ENCODE data around the gene USP48. TPM values are rescaled to one million over a fixed set of nuclear protein-coding genes. Genes with fewer than 3 reads are reported as not detected.

The USP48 gene
- polyA plus RNA-seq, 2 donors = 14.4 to 18.4 TPM

DNA sequence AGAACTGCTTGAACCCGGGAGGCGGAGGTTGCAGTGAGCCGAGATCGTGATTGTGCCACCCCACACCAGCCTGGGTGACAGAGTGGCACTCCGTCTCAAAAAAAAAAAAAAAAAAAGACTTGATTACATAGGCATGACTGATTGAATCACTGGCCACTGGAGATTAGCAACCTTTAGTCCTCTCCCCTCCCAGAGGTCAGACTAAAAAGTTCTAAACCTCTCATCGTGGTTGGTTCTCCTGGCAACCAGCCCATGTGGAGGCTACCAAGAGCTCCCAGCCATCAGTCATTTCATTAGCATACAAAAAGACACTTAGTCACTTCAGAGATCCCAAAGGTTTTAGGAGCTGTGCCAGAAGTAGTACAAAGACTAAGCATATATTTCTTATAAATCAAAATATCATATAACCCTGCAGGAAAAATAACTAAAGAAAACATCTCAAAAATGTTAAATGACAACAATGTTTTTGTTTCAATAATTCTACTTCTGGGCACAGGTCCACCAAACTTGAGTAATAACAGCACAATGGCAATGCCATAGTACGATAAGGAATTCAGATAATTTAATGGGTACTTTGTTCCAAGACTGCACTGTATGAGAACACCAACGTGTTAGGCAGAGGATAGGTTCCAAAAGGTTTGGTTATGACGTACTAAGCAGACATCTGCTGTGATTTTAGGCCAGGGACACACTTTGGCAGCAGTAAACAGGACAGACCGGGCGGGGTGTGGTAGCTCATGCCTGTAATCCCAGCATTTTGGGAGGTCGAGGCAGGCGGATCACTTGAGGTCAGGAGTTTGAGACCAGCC is 18.1 kb downstream of the USP48 start:
- H3K27ac ChIP-seq (ENCODE audit: low read depth in 2 of 2, low read length in 1 of 2) = peak overlapping the region; percentile 15 to 66
- H3K27me3 ChIP-seq (ENCODE audit: control insufficient read depth in 1 of 2, insufficient read depth in 2 of 2, low read length in 2 of 2) = no peaks in the 10 kb centered on the region
- H3K9me3 ChIP-seq (ENCODE audit: control insufficient read depth in 2 of 2, insufficient read depth in 1 of 2, low read depth in 1 of 2, low read length in 1 of 2) = no peaks in the 10 kb centered on the region
- H3K4me3 ChIP-seq (ENCODE audit: low read depth in 1 of 2, low read length in 2 of 2) = no peak overlapping the region
- no peaks in the 10 kb centered on the region for H3K4me1 ChIP-seq (ENCODE audit: control insufficient read depth in 2 of 2, insufficient read depth in 2 of 2, low read length in 1 of 2)
- 42 to 44% methylated on average over 13 of the region's 13 CpGs for WGBS, 2 donors
- no peaks in the 10 kb centered on the region for H3K36me3 ChIP-seq (ENCODE audit: control insufficient read depth in 2 of 2, insufficient read depth in 2 of 2, low read length in 1 of 2)

GRCh38 chr1:21763694-21764419 is 19.1 kb downstream of the USP48 start:
- Histone ChIP-seq H3K27ac (ENCODE audit: low read depth in 2 of 2, low read length in 1 of 2) (peak overlapping the region in 1 of 2 donors; percentile 47), H3K9me3 (ENCODE audit: control insufficient read depth in 2 of 2, insufficient read depth in 1 of 2, low read depth in 1 of 2, low read length in 1 of 2) (no peaks in the 10 kb centered on the region), H3K4me1 (ENCODE audit: control insufficient read depth in 2 of 2, insufficient read depth in 2 of 2, low read length in 1 of 2) (no peaks in the 10 kb centered on the region)

GRCh38 chr1:21763236-21763635 is 19.7 kb downstream of the USP48 start:
- H3K4me3 ChIP-seq (ENCODE audit: low read depth in 1 of 2, low read length in 2 of 2) = no peak overlapping the region
- no peaks in the 10 kb centered on the region for H3K27me3 ChIP-seq (ENCODE audit: control insufficient read depth in 1 of 2, insufficient read depth in 2 of 2, low read length in 2 of 2)
- 86 to 90% methylated on average over 10 of the region's 10 CpGs for WGBS, 2 donors
- H3K36me3 ChIP-seq (ENCODE audit: control insufficient read depth in 2 of 2, insufficient read depth in 2 of 2, low read length in 1 of 2) = no peaks in the 10 kb centered on the region
- no peaks in the 10 kb centered on the region for H3K9me3 ChIP-seq (ENCODE audit: control insufficient read depth in 2 of 2, insufficient read depth in 1 of 2, low read depth in 1 of 2, low read length in 1 of 2)
- peak overlapping the region; percentile 2 to 51 for H3K27ac ChIP-seq (ENCODE audit: low read depth in 2 of 2, low read length in 1 of 2)
- H3K4me1 ChIP-seq (ENCODE audit: control insufficient read depth in 2 of 2, insufficient read depth in 2 of 2, low read length in 1 of 2) = no peaks in the 10 kb centered on the region

More at GRCh38 chr1:21763694-21764419, 19.1 kb downstream of the USP48 start:
- Histone ChIP-seq H3K36me3 (ENCODE audit: control insufficient read depth in 2 of 2, insufficient read depth in 2 of 2, low read length in 1 of 2) (no peaks in the 10 kb centered on the region), H3K4me3 (ENCODE audit: low read depth in 1 of 2, low read length in 2 of 2) (no peak overlapping the region), H3K27me3 (ENCODE audit: control insufficient read depth in 1 of 2, insufficient read depth in 2 of 2, low read length in 2 of 2) (no peaks in the 10 kb centered on the region)
- 72 to 83% methylated on average over 7 of the region's 7 CpGs for WGBS, 2 donors

DNA sequence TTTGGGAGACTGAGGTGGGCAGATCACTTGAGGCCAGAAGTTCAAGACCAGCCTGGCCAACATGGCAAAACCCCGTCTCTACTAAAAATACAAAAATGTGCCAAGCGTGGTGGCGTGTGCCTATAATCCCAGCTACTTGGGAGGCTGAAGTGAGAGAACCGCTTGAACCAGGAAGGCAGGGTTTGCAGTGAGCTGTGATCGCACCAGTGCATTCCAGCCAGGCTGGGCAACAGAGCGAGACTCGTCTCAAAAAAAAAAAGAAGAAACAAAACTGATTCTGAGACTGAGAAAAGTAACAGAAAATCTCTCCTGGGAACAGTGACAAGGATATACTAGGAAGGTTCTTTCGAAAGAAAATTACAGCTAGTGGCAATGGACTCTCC is 20.9 kb downstream of the USP48 start:
- Histone ChIP-seq H3K27me3 (ENCODE audit: control insufficient read depth in 1 of 2, insufficient read depth in 2 of 2, low read length in 2 of 2) (no peaks in the 10 kb centered on the region), H3K4me1 (ENCODE audit: control insufficient read depth in 2 of 2, insufficient read depth in 2 of 2, low read length in 1 of 2) (no peaks in the 10 kb centered on the region), H3K4me3 (ENCODE audit: low read depth in 1 of 2, low read length in 2 of 2) (no peak overlapping the region), H3K36me3 (ENCODE audit: control insufficient read depth in 2 of 2, insufficient read depth in 2 of 2, low read length in 1 of 2) (no peaks in the 10 kb centered on the region), H3K27ac (ENCODE audit: low read depth in 2 of 2, low read length in 1 of 2) (no peak overlapping the region), H3K9me3 (ENCODE audit: control insufficient read depth in 2 of 2, insufficient read depth in 1 of 2, low read depth in 1 of 2, low read length in 1 of 2) (no peaks in the 10 kb centered on the region)
- 75 to 85% methylated on average over 8 of the region's 8 CpGs for WGBS, 2 donors

GRCh38 chr1:21761052-21761451 is 21.9 kb downstream of the USP48 start:
- Histone ChIP-seq H3K27ac (ENCODE audit: low read depth in 2 of 2, low read length in 1 of 2) (no peak overlapping the region), H3K9me3 (ENCODE audit: control insufficient read depth in 2 of 2, insufficient read depth in 1 of 2, low read depth in 1 of 2, low read length in 1 of 2) (no peaks in the 10 kb centered on the region), H3K36me3 (ENCODE audit: control insufficient read depth in 2 of 2, insufficient read depth in 2 of 2, low read length in 1 of 2) (no peaks in the 10 kb centered on the region), H3K4me1 (ENCODE audit: control insufficient read depth in 2 of 2, insufficient read depth in 2 of 2, low read length in 1 of 2) (no peaks in the 10 kb centered on the region), H3K4me3 (ENCODE audit: low read depth in 1 of 2, low read length in 2 of 2) (no peak overlapping the region), H3K27me3 (ENCODE audit: control insufficient read depth in 1 of 2, insufficient read depth in 2 of 2, low read length in 2 of 2) (no peaks in the 10 kb centered on the region)
- 54 to 57% methylated on average over 3 of the region's 3 CpGs for WGBS, 2 donors

DNA sequence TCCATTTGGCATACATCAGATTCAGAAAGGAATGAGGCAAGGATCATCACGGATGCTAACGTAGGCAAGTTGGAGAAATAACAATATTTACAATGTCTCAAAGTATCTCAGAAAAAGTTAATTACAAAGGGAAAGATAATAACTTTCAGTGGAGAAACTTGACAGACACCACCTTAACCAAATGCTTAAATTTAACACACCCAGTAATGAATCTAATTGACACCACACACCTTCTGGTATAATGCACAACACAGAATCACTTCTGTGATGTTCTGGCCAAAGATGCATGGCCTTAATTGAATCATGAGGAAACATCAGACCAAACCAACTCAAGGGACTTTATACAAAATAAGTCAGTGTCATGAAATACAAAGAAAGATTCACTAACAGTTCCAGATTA is 23.1 kb downstream of the USP48 start:
- no peak overlapping the region for H3K27ac ChIP-seq (ENCODE audit: low read depth in 2 of 2, low read length in 1 of 2)
- WGBS, 2 donors = 65 to 83% methylated on average over 2 of the region's 2 CpGs
- no peaks in the 10 kb centered on the region for H3K27me3 ChIP-seq (ENCODE audit: control insufficient read depth in 1 of 2, insufficient read depth in 2 of 2, low read length in 2 of 2)
- no peaks in the 10 kb centered on the region for H3K9me3 ChIP-seq (ENCODE audit: control insufficient read depth in 2 of 2, insufficient read depth in 1 of 2, low read depth in 1 of 2, low read length in 1 of 2)
- peaks cover 0 to 2% of the 10 kb centered on the region in 2 donors for H3K36me3 ChIP-seq (ENCODE audit: control insufficient read depth in 2 of 2, insufficient read depth in 2 of 2, low read length in 1 of 2)
- no peaks in the 10 kb centered on the region for H3K4me1 ChIP-seq (ENCODE audit: control insufficient read depth in 2 of 2, insufficient read depth in 2 of 2, low read length in 1 of 2)
- no peak overlapping the region for H3K4me3 ChIP-seq (ENCODE audit: low read depth in 1 of 2, low read length in 2 of 2)

GRCh38 chr1:21759182-21759581 is 23.8 kb downstream of the USP48 start:
- H3K27ac ChIP-seq (ENCODE audit: low read depth in 2 of 2, low read length in 1 of 2) = no peak overlapping the region
- WGBS, 2 donors = 53 to 57% methylated on average over 2 of the region's 2 CpGs

DNA sequence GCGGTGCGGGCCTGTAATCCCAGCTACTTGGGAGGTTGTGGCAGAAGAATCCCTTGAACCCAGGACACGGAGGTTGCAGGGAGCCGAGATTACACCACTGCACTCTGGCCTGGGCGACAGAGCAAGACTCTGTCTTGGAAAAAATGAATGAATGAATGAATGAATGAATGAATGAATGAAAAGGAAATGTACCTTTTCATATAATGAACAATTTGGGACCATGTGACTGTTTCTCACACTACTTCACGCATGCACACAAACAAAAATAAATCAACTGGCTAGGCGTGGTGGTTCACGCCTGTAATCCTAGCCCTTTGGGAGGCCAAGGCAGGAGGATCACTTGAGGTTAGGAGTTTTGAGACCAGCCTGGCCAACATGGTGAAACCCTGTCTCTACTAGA is 24.3 kb downstream of the USP48 start:
- WGBS, 2 donors = 96 to 98% methylated on average over 8 of the region's 8 CpGs
- H3K9me3 ChIP-seq (ENCODE audit: control insufficient read depth in 2 of 2, insufficient read depth in 1 of 2, low read depth in 1 of 2, low read length in 1 of 2) = no peaks in the 10 kb centered on the region
- no peak overlapping the region for H3K4me3 ChIP-seq (ENCODE audit: low read depth in 1 of 2, low read length in 2 of 2)
- H3K36me3 ChIP-seq (ENCODE audit: control insufficient read depth in 2 of 2, insufficient read depth in 2 of 2, low read length in 1 of 2) = peaks cover 7 to 10% of the 10 kb centered on the region in 2 donors
- no peaks in the 10 kb centered on the region for H3K27me3 ChIP-seq (ENCODE audit: control insufficient read depth in 1 of 2, insufficient read depth in 2 of 2, low read length in 2 of 2)
- H3K4me1 ChIP-seq (ENCODE audit: control insufficient read depth in 2 of 2, insufficient read depth in 2 of 2, low read length in 1 of 2) = no peaks in the 10 kb centered on the region
- H3K27ac ChIP-seq (ENCODE audit: low read depth in 2 of 2, low read length in 1 of 2) = no peak overlapping the region

More at GRCh38 chr1:21759182-21759581, 23.8 kb downstream of the USP48 start:
- Histone ChIP-seq H3K4me1 (ENCODE audit: control insufficient read depth in 2 of 2, insufficient read depth in 2 of 2, low read length in 1 of 2) (no peaks in the 10 kb centered on the region), H3K27me3 (ENCODE audit: control insufficient read depth in 1 of 2, insufficient read depth in 2 of 2, low read length in 2 of 2) (no peaks in the 10 kb centered on the region), H3K9me3 (ENCODE audit: control insufficient read depth in 2 of 2, insufficient read depth in 1 of 2, low read depth in 1 of 2, low read length in 1 of 2) (no peaks in the 10 kb centered on the region), H3K36me3 (ENCODE audit: control insufficient read depth in 2 of 2, insufficient read depth in 2 of 2, low read length in 1 of 2) (peaks cover 5 to 8% of the 10 kb centered on the region in 2 donors), H3K4me3 (ENCODE audit: low read depth in 1 of 2, low read length in 2 of 2) (no peak overlapping the region)

DNA sequence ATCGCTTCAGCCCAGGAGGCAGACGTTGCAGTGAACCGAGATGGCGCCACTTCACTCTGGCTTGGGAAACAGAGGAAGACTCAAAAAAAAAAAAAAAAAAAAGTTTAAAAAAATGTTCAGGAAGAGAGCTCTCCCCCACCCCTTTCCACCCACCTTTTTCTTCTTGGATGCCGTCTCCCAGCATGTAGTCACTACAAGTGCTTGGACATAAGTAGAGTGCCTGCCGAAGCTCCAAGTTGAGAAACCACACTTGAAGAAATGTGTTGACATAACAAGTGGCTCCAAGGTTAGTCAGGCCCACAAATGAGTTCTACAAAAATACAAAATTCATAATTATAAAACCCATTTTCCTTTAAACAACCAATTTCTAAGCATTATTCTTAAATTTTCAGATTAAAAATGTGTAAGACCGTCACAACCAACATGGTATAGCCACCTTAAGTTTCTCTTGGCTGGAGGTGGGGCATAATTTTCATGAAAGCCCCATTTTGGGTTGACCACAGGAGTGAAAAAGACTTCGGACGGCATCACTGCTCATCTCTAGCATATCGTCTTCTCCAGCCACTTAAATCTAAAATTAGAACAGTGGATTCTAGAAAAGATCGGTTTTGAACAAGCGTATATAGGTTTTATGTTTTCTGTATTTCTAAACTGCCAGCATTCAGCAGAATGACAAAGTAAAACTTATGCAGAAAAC is 26.4 kb downstream of the USP48 start:
- no peaks in the 10 kb centered on the region for H3K4me1 ChIP-seq (ENCODE audit: control insufficient read depth in 2 of 2, insufficient read depth in 2 of 2, low read length in 1 of 2)
- H3K27ac ChIP-seq (ENCODE audit: low read depth in 2 of 2, low read length in 1 of 2) = no peak overlapping the region
- H3K27me3 ChIP-seq (ENCODE audit: control insufficient read depth in 1 of 2, insufficient read depth in 2 of 2, low read length in 2 of 2) = no peaks in the 10 kb centered on the region
- WGBS, 2 donors = 88 to 89% methylated on average over 12 of the region's 12 CpGs
- peaks cover 10% of the 10 kb centered on the region in 2 donors for H3K36me3 ChIP-seq (ENCODE audit: control insufficient read depth in 2 of 2, insufficient read depth in 2 of 2, low read length in 1 of 2)
- H3K4me3 ChIP-seq (ENCODE audit: low read depth in 1 of 2, low read length in 2 of 2) = no peak overlapping the region
- no peaks in the 10 kb centered on the region for H3K9me3 ChIP-seq (ENCODE audit: control insufficient read depth in 2 of 2, insufficient read depth in 1 of 2, low read depth in 1 of 2, low read length in 1 of 2)
